SK-N-SH (cell line): ENCODE results near the gene SLC4A8. TPM values are rescaled to one million over a fixed set of nuclear protein-coding genes. Genes with fewer than 3 reads are reported as not detected.

Experiments used
- CTCF ChIA-PET: fragments of 300-600, 350-600 bp; formaldehyde crosslinking; extraction: SDS; loops from one replicate; lab custom pipeline; 2021; lab: Yijun Ruan, JAX
- POLR2A ChIA-PET: fragments of 350-600 bp; sonication (Branson Sonifier 250); formaldehyde crosslinking; extraction: SDS; loops from one replicate; lab custom pipeline; 2020; ENCODE audit warnings: antibody characterized with exemption, inconsistent platforms; lab: Yijun Ruan, JAX
- DNase-seq: peaks from one replicate; pipeline ENCODE4 v3.0.0; 2012
- H2AFZ ChIP-seq: fragments of 200-600 bp; sonication (generic); 2 replicates; pipeline ENCODE4 v1.8.1; 2016; ENCODE audit warnings: antibody characterized with exemption, mild to moderate bottlenecking, low read depth
- H3F3A ChIP-seq: fragments of 200-600 bp; sonication (generic); replicated peaks from 2 replicates; pipeline ENCODE3; 2016; ENCODE audit warnings: antibody characterized with exemption, mild to moderate bottlenecking; ENCODE audit not compliant: insufficient read depth
- H3K27ac ChIP-seq, 2 experiments: fragments of 200-500 bp in 1 of 2; fragments of 200-600 bp in 1 of 2; sonication (Bioruptor generic) in 1 of 2; sonication (generic), shearing (Covaris generic) in 1 of 2; 2 replicates each; pipeline versions ENCODE4 v1.5.1 to v1.6.1; 2014 to 2016; ENCODE audit warnings: low read depth in 2 of 2, inconsistent platforms in 1 of 2, low read length in 1 of 2, mild to moderate bottlenecking in 1 of 2, mixed read lengths in 1 of 2
- H3K27me3 ChIP-seq: fragments of 200-600 bp; sonication (generic), shearing (Covaris generic); 2 replicates; pipeline ENCODE4 v1.6.1; 2016; ENCODE audit warnings: mixed run types; ENCODE audit not compliant: insufficient read depth
- H3K36me3 ChIP-seq, 2 experiments: fragments of 200-500 bp in 1 of 2; fragments of 200-600 bp in 1 of 2; sonication (Bioruptor generic) in 1 of 2; sonication (generic) in 1 of 2; replicated peaks in 1 of 2; 2 replicates each; pipeline versions ENCODE3 to v1.5.1; 2014 to 2016; ENCODE audit warnings: low read length in 1 of 2, mild to moderate bottlenecking in 1 of 2; ENCODE audit not compliant: insufficient read depth in 2 of 2, control insufficient read depth in 1 of 2
- H3K4me1 ChIP-seq, 2 experiments: fragments of 200-500 bp in 1 of 2; fragments of 200-600 bp in 1 of 2; sonication (Bioruptor generic) in 1 of 2; sonication (generic), shearing (Covaris generic) in 1 of 2; 2 replicates each; pipeline versions ENCODE4 v1.5.1 to v1.6.1; 2014 to 2016; ENCODE audit warnings: low read depth in 1 of 2, low read length in 1 of 2, mixed run types in 1 of 2; ENCODE audit not compliant: insufficient read depth in 2 of 2, control insufficient read depth in 1 of 2
- H3K4me2 ChIP-seq: fragments of 200-600 bp; sonication (generic), shearing (Covaris generic); 2 replicates; pipeline ENCODE4 v1.6.1; 2017; ENCODE audit warnings: mixed run types
- H3K4me3 ChIP-seq, 2 experiments: fragments of 200-500 bp in 1 of 2; fragments of 200-600 bp in 1 of 2; sonication (Bioruptor generic) in 1 of 2; sonication (generic), shearing (Covaris generic) in 1 of 2; 2 replicates each; pipeline versions ENCODE4 v1.5.1 to v1.8.1; 2014 to 2016; ENCODE audit warnings: low read depth in 2 of 2, inconsistent platforms in 1 of 2, low read length in 1 of 2, mild to moderate bottlenecking in 1 of 2, mixed read lengths in 1 of 2, moderate library complexity in 1 of 2
- H3K79me2 ChIP-seq: fragments of 200-600 bp; sonication (generic); 2 replicates; pipeline ENCODE4 v1.8.1; 2017; ENCODE audit warnings: mild to moderate bottlenecking; ENCODE audit not compliant: insufficient read depth
- H3K9ac ChIP-seq: fragments of 200-600 bp; sonication (generic); 2 replicates; pipeline ENCODE4 v1.6.1; 2017; ENCODE audit warnings: mixed run types
- H3K9me2 ChIP-seq: fragments of 200-600 bp; sonication (generic); 2 replicates; pipeline ENCODE4 v1.6.1; 2017; ENCODE audit warnings: mixed run types
- H3K9me3 ChIP-seq: fragments of 200-600 bp; sonication (generic); 2 replicates; pipeline ENCODE4 v1.6.1; 2017; ENCODE audit warnings: mixed run types, mild to moderate bottlenecking, moderate library complexity
- H4K20me1 ChIP-seq: fragments of 200-600 bp; sonication (generic); 2 replicates; pipeline ENCODE4 v1.6.1; 2017; ENCODE audit warnings: mild to moderate bottlenecking, mixed run types; ENCODE audit not compliant: insufficient read depth
- FOXM1 ChIP-seq: IDR thresholded peaks from 2 replicates; pipeline ENCODE4 v1.4.0; 2012; ENCODE audit warnings: low read depth, mild to moderate bottlenecking
- GATA2 ChIP-seq: sonication (generic); formaldehyde crosslinking; IDR thresholded peaks from 2 replicates; pipeline ENCODE4 v1.5.0; 2020; ENCODE audit warnings: mild to moderate bottlenecking, missing genetic modification reagents
- POLR2AphosphoS5 ChIP-seq: IDR thresholded peaks from 2 replicates; pipeline ENCODE4 v1.6.1; 2012; ENCODE audit warnings: low read depth, low read length
- RFX5 ChIP-seq: IDR thresholded peaks from 2 replicates; pipeline ENCODE4 v1.6.1; 2012; ENCODE audit warnings: mild to moderate bottlenecking, improper control_type of control experiment, low read length
- WGBS: methylation state at CpG from one replicate; pipeline ENCODE4 v1.1.6; 2017; ENCODE audit warnings: low lambda C conversion rate; 5-methylcytosine and 5-hydroxymethylcytosine counted together
- polyA plus RNA-seq, 3 experiments: library from polyadenylated mRNA; depleted of rRNA; stranded (reverse); fragments of >200 nt; gene quantifications; 2 replicates each; pipeline ENCODE4 v1.2.3, GENCODE V29; 2012
- TF ChIP-seq, protein P1 (sequence below): fragments of 200-600 bp; sonication (generic); IDR thresholded peaks from 2 replicates; pipeline ENCODE4 v1.6.1; 2017; ENCODE audit warnings: antibody characterized with exemption, mild to moderate bottlenecking, moderate library complexity
- TF ChIP-seq, protein P2 (sequence below): IDR thresholded peaks from 2 replicates; pipeline ENCODE4; 2012
- TF ChIP-seq, protein P3 (sequence below): fragments of 150-350 bp; IDR thresholded peaks from 2 replicates; pipeline ENCODE4 v1.6.1; 2016; ENCODE audit warnings: mild to moderate bottlenecking, low read depth, low read length

SLC4A8 gene
- polyA plus RNA-seq, 1 of the 3 experiments (the other 2 are of a cell fraction), result 5.2 TPM

DNA sequence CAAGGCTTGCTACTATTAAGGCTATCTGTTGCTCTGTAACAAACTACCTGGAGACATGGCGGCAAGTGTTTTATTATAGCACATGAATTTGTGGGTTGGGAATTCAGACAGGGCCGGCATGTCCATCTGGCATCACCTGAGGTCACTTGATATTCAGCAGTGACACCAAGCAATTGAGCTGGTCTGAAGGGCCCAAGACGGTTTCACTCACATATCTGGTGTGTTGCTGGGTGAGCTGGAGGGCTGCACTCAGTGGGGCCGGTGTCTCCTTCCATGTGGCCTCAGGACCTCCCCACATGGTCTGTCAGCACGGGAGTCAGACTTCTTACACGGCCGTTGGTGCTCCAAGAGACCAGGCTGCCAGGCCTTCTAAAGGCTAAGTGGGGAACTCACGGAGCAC, 114.0 kb downstream of the SLC4A8 start:
- CTCF ChIA-PET, result interaction anchor here (0.5 to 22.6 kb wide), 4 partner anchors 40 to 1347 kb away, joined by 3 to 418 read pairs (median 10); partner anchors contain the start of gene SLC4A8
- no peak overlapping the region for H3K4me2 ChIP-seq
- DNase-seq, result no peak
- no peaks in the 10 kb centered on the region for H3K9me3 ChIP-seq
- POLR2A ChIA-PET, result no interaction called here
- no peaks in the 10 kb centered on the region for H3F3A ChIP-seq
- no peak overlapping the region for H3K9ac ChIP-seq
- TF ChIP-seq, protein P1, sequence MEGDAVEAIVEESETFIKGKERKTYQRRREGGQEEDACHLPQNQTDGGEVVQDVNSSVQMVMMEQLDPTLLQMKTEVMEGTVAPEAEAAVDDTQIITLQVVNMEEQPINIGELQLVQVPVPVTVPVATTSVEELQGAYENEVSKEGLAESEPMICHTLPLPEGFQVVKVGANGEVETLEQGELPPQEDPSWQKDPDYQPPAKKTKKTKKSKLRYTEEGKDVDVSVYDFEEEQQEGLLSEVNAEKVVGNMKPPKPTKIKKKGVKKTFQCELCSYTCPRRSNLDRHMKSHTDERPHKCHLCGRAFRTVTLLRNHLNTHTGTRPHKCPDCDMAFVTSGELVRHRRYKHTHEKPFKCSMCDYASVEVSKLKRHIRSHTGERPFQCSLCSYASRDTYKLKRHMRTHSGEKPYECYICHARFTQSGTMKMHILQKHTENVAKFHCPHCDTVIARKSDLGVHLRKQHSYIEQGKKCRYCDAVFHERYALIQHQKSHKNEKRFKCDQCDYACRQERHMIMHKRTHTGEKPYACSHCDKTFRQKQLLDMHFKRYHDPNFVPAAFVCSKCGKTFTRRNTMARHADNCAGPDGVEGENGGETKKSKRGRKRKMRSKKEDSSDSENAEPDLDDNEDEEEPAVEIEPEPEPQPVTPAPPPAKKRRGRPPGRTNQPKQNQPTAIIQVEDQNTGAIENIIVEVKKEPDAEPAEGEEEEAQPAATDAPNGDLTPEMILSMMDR, result no peak
- TF ChIP-seq, all 33 proteins: peak for 0
- Histone ChIP-seq H3K27ac (no peak overlapping the region), H2AFZ (no peak overlapping the region), H3K9me2 (no peaks in the 10 kb centered on the region), H4K20me1 (no peaks in the 10 kb centered on the region), H3K36me3 (no peaks in the 10 kb centered on the region), H3K27me3 (no peaks in the 10 kb centered on the region), H3K79me2 (no peaks in the 10 kb centered on the region), H3K4me3 (no peak overlapping the region), H3K4me1 (no peaks in the 10 kb centered on the region)
- WGBS, result 89% methylated on average over 7 of the region's 8 CpGs

DNA sequence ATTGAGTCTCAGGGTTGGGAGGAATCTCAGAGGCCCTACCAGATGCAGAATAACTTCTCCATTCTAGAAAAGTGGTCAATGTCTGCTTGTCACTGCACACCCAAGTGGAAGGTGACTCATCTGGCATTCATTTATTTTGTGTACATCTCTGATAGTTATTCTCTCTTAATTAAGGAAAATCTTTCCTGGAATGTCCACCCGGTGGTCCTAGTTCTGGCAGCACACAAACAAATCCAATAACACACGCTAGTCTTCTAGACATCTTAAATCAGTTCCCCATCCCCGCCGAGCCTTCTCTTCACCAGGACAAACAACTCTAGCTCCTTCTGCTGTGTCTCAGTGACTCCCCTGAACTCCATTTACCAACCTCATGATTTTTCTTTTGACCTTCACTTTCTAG, 116.4 kb downstream of the SLC4A8 start:
- Histone ChIP-seq H3K79me2 (no peaks in the 10 kb centered on the region), H2AFZ (no peak overlapping the region), H4K20me1 (no peaks in the 10 kb centered on the region), H3K9ac (no peak overlapping the region), H3F3A (no peaks in the 10 kb centered on the region), H3K4me1 (no peaks in the 10 kb centered on the region), H3K27me3 (no peaks in the 10 kb centered on the region), H3K36me3 (no peaks in the 10 kb centered on the region), H3K9me2 (no peaks in the 10 kb centered on the region), H3K4me2 (no peak overlapping the region)
- WGBS, result 73% methylated on average over 4 of the region's 4 CpGs
- POLR2A ChIA-PET, result no interaction called here
- DNase-seq, result no peak
- TF ChIP-seq, protein P1, result no peak
- no peak for TF ChIP-seq RFX5
- TF ChIP-seq POLR2AphosphoS5, result no peak
- TF ChIP-seq, protein P2, sequence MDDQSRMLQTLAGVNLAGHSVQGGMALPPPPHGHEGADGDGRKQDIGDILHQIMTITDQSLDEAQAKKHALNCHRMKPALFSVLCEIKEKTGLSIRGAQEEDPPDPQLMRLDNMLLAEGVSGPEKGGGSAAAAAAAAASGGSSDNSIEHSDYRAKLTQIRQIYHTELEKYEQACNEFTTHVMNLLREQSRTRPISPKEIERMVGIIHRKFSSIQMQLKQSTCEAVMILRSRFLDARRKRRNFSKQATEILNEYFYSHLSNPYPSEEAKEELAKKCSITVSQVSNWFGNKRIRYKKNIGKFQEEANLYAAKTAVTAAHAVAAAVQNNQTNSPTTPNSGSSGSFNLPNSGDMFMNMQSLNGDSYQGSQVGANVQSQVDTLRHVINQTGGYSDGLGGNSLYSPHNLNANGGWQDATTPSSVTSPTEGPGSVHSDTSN, result no peak
- TF ChIP-seq, protein P3, sequence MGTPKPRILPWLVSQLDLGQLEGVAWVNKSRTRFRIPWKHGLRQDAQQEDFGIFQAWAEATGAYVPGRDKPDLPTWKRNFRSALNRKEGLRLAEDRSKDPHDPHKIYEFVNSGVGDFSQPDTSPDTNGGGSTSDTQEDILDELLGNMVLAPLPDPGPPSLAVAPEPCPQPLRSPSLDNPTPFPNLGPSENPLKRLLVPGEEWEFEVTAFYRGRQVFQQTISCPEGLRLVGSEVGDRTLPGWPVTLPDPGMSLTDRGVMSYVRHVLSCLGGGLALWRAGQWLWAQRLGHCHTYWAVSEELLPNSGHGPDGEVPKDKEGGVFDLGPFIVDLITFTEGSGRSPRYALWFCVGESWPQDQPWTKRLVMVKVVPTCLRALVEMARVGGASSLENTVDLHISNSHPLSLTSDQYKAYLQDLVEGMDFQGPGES, result no peak
- TF ChIP-seq GATA2 (CRISPR knock-in tag), result no peak
- no peak for TF ChIP-seq FOXM1
- TF ChIP-seq, all 33 proteins: peak for 0
- CTCF ChIA-PET, result interaction anchor here (0.6 to 2.5 kb wide), 6 partner anchors 7 to 283 kb away, joined by 3 to 11 read pairs (median 6); no protein-coding TSS in a partner anchor
- no peak overlapping the region for H3K27ac ChIP-seq
- H3K9me3 ChIP-seq, result no peaks in the 10 kb centered on the region
- H3K4me3 ChIP-seq, result no peak overlapping the region
